Activated naive CD4-positive, alpha-beta T cell treated with anti-CD3 and anti-CD28 coated beads, Interleukin-2, amount 10 ng/mL, durations not matched to agents 5 hours and 36 hours (primary cell): Measurements from ENCODE around the gene TECPR1. TPM values are rescaled to one million over a fixed set of nuclear protein-coding genes. Genes with fewer than 3 reads are reported as not detected.

Experiments
- total RNA-seq, 2 experiments: library from RNA; stranded (reverse); gene quantifications; one replicate each; pipeline ENCODE4 v1.2.3, GENCODE V29; 2021

The TECPR1 gene, protein sequence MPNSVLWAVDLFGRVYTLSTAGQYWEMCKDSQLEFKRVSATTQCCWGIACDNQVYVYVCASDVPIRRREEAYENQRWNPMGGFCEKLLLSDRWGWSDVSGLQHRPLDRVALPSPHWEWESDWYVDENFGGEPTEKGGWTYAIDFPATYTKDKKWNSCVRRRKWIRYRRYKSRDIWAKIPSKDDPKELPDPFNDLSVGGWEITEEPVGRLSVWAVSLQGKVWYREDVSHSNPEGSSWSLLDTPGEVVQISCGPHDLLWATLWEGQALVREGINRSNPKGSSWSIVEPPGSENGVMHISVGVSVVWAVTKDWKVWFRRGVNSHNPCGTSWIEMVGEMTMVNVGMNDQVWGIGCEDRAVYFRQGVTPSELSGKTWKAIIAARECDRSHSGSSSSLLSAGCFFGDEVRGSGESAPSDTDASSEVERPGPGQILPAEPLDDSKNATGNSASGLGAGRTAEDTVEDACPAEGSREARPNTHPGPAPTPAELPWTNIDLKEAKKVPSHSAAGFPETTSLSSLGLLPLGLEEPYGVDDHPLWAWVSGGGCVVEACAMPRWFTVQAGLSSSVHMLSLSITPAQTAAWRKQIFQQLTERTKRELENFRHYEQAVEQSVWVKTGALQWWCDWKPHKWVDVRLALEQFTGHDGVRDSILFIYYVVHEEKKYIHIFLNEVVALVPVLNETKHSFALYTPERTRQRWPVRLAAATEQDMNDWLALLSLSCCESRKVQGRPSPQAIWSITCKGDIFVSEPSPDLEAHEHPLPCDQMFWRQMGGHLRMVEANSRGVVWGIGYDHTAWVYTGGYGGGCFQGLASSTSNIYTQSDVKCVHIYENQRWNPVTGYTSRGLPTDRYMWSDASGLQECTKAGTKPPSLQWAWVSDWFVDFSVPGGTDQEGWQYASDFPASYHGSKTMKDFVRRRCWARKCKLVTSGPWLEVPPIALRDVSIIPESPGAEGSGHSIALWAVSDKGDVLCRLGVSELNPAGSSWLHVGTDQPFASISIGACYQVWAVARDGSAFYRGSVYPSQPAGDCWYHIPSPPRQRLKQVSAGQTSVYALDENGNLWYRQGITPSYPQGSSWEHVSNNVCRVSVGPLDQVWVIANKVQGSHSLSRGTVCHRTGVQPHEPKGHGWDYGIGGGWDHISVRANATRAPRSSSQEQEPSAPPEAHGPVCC
- total RNA-seq: 100 to 1,000 TPM; 111 to 124 TPM

GRCh38 chr7:98251601-98252424, at the start of gene TECPR1:
TECPR1 (minus strand) TSS chr7:98252232; CDS start chr7:98246146, 6,086 bp downstream.

DNA sequence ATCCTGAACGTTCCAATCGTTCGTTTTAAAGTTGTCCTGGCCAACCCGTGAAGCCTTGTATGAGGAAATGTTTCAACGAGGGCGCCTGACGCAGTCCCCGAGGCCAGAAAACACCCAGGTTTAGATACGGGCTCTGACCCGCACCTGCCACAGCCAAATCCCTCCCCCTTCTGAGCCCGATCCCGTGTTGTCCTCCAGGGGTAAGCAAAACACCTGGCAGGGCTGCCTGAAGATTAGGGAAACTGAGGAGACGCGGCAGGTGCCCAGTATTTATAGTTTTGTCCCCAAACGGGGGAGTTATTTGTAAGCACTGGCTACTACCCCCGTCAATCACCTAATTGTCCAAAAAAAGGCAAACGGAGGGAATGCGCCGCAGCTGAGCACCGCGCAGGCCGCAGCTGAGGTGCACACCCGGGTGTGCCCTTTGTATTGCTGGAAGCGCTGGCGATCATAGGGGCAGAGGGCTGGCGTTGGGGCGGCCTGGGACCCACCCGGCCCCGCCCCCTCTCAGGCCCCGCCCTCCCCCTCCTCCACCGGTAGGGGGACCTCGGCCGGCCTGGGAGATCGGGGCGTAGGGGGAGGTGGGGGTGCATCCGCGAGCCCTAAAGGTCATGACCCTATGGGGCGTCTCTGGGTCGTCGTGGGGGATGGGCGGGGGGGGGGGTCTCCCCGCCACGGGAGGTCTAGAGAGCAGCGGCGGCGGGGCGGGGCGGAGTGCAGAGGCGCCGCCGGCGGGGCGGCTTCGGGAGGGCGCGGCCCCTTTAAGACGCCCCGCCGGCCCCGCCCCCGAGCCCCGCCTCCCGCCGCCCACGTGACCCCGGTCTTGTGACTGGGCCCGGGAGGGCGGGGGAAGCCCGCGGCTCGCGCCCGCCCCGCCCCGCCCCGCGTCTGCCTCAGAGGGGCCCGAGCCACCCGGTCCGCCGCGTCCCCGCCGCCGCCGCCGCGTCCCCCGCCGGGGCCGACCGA, 29.0 kb upstream of the TECPR1 start, which contains the start of gene BRI3:
Gene BRI3, plus strand, starts transcription at position 896 of the 966 bp plus-strand sequence. CDS start 110 bp downstream, outside the sequence.

DNA sequence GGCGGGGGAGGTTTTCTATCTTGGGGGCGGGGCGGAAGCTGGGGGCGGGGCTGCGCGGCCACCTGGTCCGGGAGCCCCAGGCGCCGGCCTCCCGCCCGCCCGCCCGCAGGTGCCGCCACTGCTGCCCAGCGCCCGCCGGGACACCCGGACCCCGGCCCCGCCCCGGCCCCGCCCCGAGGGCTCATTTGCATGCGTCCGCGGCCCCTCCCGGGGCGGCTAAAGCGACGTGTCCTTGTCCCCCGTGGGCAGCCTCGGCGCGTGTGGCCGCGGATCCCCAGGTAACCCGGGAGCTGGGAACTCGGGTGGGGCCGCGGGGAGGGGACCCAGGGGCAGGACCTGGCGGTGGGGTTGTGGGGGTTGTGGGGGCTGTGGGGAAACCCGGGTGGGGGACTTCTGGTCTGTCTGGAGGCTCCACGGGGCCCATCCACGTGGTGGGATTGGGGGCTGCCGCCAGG, 40.8 kb downstream of the TECPR1 start, which contains the start of gene BHLHA15:
Gene BHLHA15, plus strand, starts transcription at position 219 of the 455 bp plus-strand sequence. CDS start 871 bp downstream, outside the sequence.

Other genes with a start within 250 kb of the TECPR1 start
- gene LMTK2, start 145.4 kb downstream of the TECPR1 start, total RNA-seq: 10 to 100 TPM; 12.5 to 15.6 TPM
- under 1 TPM in 1 of 2 experiments, not detected in 1; 0.40 TPM for gene BHLHA15, start 40.8 kb downstream of the TECPR1 start, total RNA-seq
- 10 to 100 TPM; 69.3 to 74.9 TPM for gene BRI3, start 29.5 kb upstream of the TECPR1 start, total RNA-seq
- 1 to 10 TPM in 1 of 2 experiments, under 1 TPM in 1; 0.81 to 1.5 TPM for gene BAIAP2L1, start 148.9 kb upstream of the TECPR1 start, total RNA-seq